Smooth muscle cell (in vitro differentiated cells): ENCODE data around the gene AQP1. TPM values are rescaled to one million over a fixed set of nuclear protein-coding genes. Genes with fewer than 3 reads are reported as not detected.

Source experiments
- DNase-seq: peaks from one replicate; lab custom pipeline; 2025; ENCODE audit not compliant: unreplicated experiment; lab: John Stamatoyannopoulos, UW
- H2AFZ ChIP-seq: fragments of 200-600 bp; sonication (generic); 2 replicates; pipeline ENCODE4 v1.6.0; 2016; ENCODE audit warnings: antibody characterized with exemption, low read depth, mild to moderate bottlenecking
- H3F3A ChIP-seq: fragments of 200-600 bp; sonication (generic); 2 replicates; pipeline ENCODE4 v1.6.0; 2017; ENCODE audit warnings: antibody characterized with exemption, low read depth
- H3K27ac ChIP-seq: fragments of 200-600 bp; sonication (generic); 2 replicates; pipeline ENCODE4 v1.5.1; 2016; ENCODE audit warnings: low read depth, mild to moderate bottlenecking
- H3K27me3 ChIP-seq: fragments of 200-600 bp; sonication (generic); 2 replicates; pipeline ENCODE4 v1.6.1; 2016; ENCODE audit warnings: low read depth, mild to moderate bottlenecking
- H3K36me3 ChIP-seq: fragments of 200-600 bp; sonication (generic); 2 replicates; pipeline ENCODE4 v1.5.1; 2016; ENCODE audit warnings: low read depth
- H3K4me1 ChIP-seq: fragments of 200-600 bp; sonication (generic); 2 replicates; pipeline ENCODE4 v1.5.1; 2016; ENCODE audit warnings: low read depth
- H3K4me2 ChIP-seq: fragments of 200-600 bp; sonication (generic); 2 replicates; pipeline ENCODE4 v1.6.0; 2016; ENCODE audit warnings: mild to moderate bottlenecking
- H3K4me3 ChIP-seq: fragments of 200-600 bp; sonication (generic); 2 replicates; pipeline ENCODE4 v1.5.1; 2016; ENCODE audit warnings: mild to moderate bottlenecking
- H3K79me2 ChIP-seq: fragments of 200-600 bp; sonication (generic); 2 replicates; pipeline ENCODE4 v1.6.0; 2016; ENCODE audit warnings: low read depth, mild to moderate bottlenecking
- H3K9ac ChIP-seq: fragments of 200-600 bp; sonication (generic); 2 replicates; pipeline ENCODE4 v1.6.0; 2016; ENCODE audit warnings: low read depth
- H3K9me3 ChIP-seq: fragments of 200-600 bp; sonication (generic); replicated peaks from 2 replicates; pipeline ENCODE4 v1.5.1; 2016; ENCODE audit warnings: low read depth
- H4K20me1 ChIP-seq: fragments of 200-600 bp; sonication (generic); 2 replicates; pipeline ENCODE4 v1.6.0; 2016; ENCODE audit warnings: low read depth
- WGBS: methylation state at CpG from one replicate; pipeline ENCODE4 v1.1.7; 2016; ENCODE audit warnings: low lambda C conversion rate; 5-methylcytosine and 5-hydroxymethylcytosine counted together
- polyA plus RNA-seq: library from polyadenylated mRNA; unstranded; fragments of >200 nt; fragmentation: Nextera tagmentation; extraction: Ambion mirVana; gene quantifications from 2 replicates; pipeline ENCODE4 v1.2.1, GENCODE V29; 2016
- total RNA-seq: library from RNA; depleted of rRNA; stranded (reverse); fragments of >200 nt; gene quantifications from 2 replicates; pipeline ENCODE4 v1.2.3, GENCODE V29; 2014
- TF ChIP-seq, protein P1 (sequence below): fragments of 200-600 bp; sonication (generic); IDR thresholded peaks from 2 replicates; pipeline ENCODE4 v1.5.1; 2017; ENCODE audit warnings: borderline replicate concordance, mild to moderate bottlenecking, antibody characterized with exemption; ENCODE audit not compliant: insufficient read depth, poor library complexity, severe bottlenecking

The AQP1 gene
- total RNA-seq, result 2,330 and 2,442 TPM in 2 replicates
- polyA plus RNA-seq, result 2,039 and 2,747 TPM in 2 replicates

DNA sequence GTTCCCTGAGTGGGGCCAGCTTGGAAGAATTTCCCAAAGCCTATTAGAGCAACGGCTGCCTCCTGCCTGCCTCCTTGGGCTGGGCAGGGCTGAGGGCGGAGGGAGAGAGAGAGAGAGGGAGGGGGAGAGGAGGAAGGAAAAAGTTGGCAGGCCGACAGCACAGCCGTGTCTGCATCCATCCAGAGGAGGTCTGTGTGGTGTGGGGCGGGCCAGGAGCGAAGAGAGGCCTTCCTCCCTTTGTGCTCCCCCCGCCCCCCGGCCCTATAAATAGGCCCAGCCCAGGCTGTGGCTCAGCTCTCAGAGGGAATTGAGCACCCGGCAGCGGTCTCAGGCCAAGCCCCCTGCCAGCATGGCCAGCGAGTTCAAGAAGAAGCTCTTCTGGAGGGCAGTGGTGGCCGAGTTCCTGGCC is at the start of gene AQP1:
AQP1 (plus strand) TSS at position 293 of the 409 bp plus-strand sequence; CDS start at position 350, 57 bp downstream.
- Histone ChIP-seq H3K9ac (peak within 1 kb of the TSS; percentile 52), H3K4me3 (peak within 1 kb of the TSS; percentile 57)

DNA sequence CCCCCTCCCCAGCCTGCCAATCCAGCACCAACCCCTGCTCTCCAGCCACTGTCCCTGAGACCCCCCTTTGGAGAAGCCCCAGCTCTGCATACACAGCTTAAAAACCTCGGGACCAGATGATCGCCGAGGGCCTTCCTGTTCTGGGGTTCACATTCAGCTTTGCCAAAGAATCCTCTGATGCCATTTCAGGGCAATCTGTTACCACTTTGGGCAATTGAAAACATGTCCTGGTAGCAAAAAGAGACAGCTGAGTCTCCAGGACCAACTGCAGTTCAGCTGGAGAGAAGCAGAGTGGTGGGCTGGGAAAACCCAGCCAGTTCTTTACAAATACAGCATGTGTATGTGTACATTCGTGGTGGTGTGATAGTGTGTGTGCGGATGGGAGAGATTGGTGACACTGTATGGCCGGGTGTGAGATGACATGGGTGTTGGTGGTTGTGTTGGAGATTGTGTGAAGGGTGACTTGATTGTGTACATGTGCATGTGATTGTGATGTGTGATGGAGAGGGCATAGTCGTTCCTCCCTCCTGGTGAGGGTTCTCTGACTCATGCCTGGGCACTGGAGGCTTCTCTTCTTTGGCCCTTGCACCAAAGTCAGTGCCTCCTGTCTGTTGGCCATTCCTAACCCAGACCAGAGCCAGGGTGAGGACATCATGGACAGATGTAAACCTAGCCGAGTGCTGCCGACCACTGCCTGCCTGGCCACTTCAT is 48.5 kb upstream of the AQP1 start:
- no peak overlapping the region for H3K4me2 ChIP-seq

More for the DNA sequence above, at the start of gene AQP1:
- Histone ChIP-seq H3K4me2 (peak within 1 kb of the TSS; percentile 98), H3K9me3 (no peaks in the 10 kb centered on the region), H3K27ac (peak within 1 kb of the TSS; percentile 78), H3F3A (peaks cover 7% of the 10 kb centered on the region), H3K79me2 (peaks cover 51% of the 10 kb centered on the region), H2AFZ (no peak within 1 kb of the TSS), H4K20me1 (peaks cover 49% of the 10 kb centered on the region), H3K36me3 (no peaks in the 10 kb centered on the region), H3K27me3 (no peaks in the 10 kb centered on the region), H3K4me1 (peaks cover 20% of the 10 kb centered on the region)
- 29% methylated on average over 11 of the region's 12 CpGs for WGBS
- peak; percentile 53 for DNase-seq
- TF ChIP-seq, protein P1, sequence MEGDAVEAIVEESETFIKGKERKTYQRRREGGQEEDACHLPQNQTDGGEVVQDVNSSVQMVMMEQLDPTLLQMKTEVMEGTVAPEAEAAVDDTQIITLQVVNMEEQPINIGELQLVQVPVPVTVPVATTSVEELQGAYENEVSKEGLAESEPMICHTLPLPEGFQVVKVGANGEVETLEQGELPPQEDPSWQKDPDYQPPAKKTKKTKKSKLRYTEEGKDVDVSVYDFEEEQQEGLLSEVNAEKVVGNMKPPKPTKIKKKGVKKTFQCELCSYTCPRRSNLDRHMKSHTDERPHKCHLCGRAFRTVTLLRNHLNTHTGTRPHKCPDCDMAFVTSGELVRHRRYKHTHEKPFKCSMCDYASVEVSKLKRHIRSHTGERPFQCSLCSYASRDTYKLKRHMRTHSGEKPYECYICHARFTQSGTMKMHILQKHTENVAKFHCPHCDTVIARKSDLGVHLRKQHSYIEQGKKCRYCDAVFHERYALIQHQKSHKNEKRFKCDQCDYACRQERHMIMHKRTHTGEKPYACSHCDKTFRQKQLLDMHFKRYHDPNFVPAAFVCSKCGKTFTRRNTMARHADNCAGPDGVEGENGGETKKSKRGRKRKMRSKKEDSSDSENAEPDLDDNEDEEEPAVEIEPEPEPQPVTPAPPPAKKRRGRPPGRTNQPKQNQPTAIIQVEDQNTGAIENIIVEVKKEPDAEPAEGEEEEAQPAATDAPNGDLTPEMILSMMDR, result no peak

DNA sequence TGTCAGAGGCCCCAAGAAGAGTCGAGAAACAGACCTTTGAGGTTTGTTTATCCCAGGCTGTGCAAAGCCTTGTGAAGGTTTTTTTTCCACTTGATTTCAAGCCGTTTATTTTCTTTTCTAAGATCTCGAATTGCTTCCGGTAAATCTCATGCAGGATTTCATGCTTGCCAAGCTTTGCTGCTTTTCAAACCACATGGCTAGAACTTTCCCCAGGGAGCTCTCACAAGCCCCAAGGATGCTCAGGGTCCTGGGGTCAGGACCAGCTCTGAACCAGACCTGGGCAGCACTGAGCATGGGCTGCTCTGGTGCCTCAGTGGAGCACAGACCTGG is 48.0 kb upstream of the AQP1 start:
- Histone ChIP-seq H3K4me2 (no peak overlapping the region), H3K4me1 (peaks cover 15% of the 10 kb centered on the region), H3K9me3 (no peaks in the 10 kb centered on the region), H3K79me2 (no peaks in the 10 kb centered on the region), H3F3A (no peaks in the 10 kb centered on the region), H3K4me3 (no peak overlapping the region), H2AFZ (no peak overlapping the region), H3K27ac (no peak overlapping the region), H4K20me1 (no peaks in the 10 kb centered on the region), H3K36me3 (no peaks in the 10 kb centered on the region), H3K9ac (no peak overlapping the region), H3K27me3 (no peaks in the 10 kb centered on the region)
- 46% methylated on average over 4 of the region's 4 CpGs for WGBS
- TF ChIP-seq, protein P1, result no peak
- no peak for DNase-seq

More for the DNA sequence above, 48.5 kb upstream of the AQP1 start:
- Histone ChIP-seq H3K4me3 (no peak overlapping the region), H3K79me2 (no peaks in the 10 kb centered on the region), H3K9ac (no peak overlapping the region), H3K36me3 (peaks cover under 1% of the 10 kb centered on the region), H4K20me1 (no peaks in the 10 kb centered on the region), H3K27ac (no peak overlapping the region), H3K27me3 (no peaks in the 10 kb centered on the region), H3K9me3 (no peaks in the 10 kb centered on the region), H3K4me1 (peaks cover 15% of the 10 kb centered on the region), H2AFZ (no peak overlapping the region), H3F3A (no peaks in the 10 kb centered on the region)
- no peak for DNase-seq
- 79% methylated on average over 9 of the region's 9 CpGs for WGBS
- TF ChIP-seq, protein P1, result no peak

DNA sequence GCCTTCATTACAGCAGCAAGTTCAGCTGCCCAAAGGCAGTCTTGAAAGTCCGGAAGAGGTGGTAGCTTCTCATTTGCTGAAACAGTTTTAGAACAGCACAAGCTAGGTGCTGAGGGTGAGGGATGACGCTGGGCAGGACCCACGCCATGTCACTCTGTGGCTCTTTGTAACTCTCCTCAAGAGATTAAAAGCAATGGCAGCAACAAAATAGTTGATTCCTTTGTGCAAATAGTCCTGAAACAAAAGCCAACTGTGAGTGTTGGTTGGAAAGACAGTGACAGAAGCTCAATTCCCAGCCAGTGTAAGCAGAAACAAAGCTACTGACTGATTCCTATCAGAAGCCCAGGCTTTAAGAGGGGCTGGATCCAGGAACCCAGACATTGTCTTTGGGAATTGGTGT is 47.6 kb upstream of the AQP1 start:
- Histone ChIP-seq H3K79me2 (no peaks in the 10 kb centered on the region), H3K27ac (no peak overlapping the region), H3K9ac (no peak overlapping the region), H2AFZ (no peak overlapping the region), H3F3A (no peaks in the 10 kb centered on the region), H3K4me1 (peaks cover 15% of the 10 kb centered on the region), H3K4me2 (no peak overlapping the region), H3K27me3 (no peaks in the 10 kb centered on the region), H3K9me3 (no peaks in the 10 kb centered on the region), H3K36me3 (no peaks in the 10 kb centered on the region), H4K20me1 (no peaks in the 10 kb centered on the region), H3K4me3 (no peak overlapping the region)
- DNase-seq, result no peak
- TF ChIP-seq, protein P1, result no peak
- WGBS, result 93% methylated on average over 3 of the region's 3 CpGs
